Stimulated activated CD8-positive, alpha-beta memory T cell treated with anti-CD3 and anti-CD28 coated beads, Interleukin-4, amount 100 ng/mL, for 1 hour (primary cell): ENCODE measurements around the gene NXPE4.

Source experiments
- DNase-seq, 2 donors: peaks; one replicate each; pipeline ENCODE4 v3.0.0-alpha.2; 2020; ENCODE audit warnings: low read depth in 2 of 2, low spot score in 1 of 2

Gene NXPE4

DNA sequence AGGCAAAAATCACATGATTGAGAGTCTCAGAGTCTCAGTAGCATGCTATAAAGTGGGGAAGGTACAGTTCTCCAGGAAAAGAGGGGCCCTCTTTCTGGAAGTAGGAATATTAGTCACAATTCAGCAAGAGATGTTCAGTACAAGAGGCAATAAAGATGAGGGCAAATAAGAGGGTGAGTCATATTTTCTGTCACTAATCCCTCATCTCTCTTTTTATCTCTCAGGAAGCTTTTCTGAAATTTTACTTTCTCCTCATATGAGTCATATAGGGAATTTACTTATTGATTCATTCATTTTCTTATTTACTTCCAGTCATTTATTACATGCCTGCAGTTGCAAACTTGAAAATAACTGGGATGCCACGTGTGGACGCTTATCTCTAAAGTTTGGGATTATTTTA, 32.5 kb downstream of the NXPE4 start:
- DNase-seq, result no peak

DNA sequence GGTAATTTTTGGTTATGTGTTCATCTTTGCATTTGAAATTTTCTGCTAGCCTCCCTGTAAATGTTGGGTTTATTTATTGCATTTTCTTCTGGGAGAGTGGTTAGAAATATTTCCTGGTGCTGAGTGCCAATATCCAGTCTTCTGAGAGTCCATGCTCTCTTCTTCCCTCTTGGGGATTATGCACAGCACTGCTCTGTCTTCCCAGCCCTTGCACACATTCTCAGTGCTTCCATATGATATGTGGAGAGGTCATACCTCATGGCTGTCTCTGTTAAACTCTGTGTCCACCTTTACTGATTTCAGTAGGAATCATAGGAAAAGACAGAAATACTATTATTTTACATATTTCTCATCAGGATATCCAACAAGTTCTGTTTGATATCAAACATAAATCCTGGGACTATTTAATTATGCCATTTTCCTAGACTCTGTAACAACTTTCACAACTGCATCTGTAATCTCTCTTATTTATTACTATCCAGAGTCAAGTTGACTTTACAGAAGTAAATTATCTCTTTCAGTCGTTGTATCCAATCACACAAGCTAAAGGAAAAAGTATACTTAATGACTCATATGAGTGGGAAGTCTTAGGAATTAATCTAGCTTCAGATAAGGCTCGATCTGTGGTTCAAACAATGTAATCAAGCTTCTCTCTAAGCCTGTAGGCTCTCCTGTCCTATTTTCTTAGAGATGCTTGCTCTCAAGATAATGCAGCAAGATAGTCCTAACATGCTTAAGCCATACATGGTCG, 33.2 kb downstream of the NXPE4 start:
- DNase-seq, result no peak

DNA sequence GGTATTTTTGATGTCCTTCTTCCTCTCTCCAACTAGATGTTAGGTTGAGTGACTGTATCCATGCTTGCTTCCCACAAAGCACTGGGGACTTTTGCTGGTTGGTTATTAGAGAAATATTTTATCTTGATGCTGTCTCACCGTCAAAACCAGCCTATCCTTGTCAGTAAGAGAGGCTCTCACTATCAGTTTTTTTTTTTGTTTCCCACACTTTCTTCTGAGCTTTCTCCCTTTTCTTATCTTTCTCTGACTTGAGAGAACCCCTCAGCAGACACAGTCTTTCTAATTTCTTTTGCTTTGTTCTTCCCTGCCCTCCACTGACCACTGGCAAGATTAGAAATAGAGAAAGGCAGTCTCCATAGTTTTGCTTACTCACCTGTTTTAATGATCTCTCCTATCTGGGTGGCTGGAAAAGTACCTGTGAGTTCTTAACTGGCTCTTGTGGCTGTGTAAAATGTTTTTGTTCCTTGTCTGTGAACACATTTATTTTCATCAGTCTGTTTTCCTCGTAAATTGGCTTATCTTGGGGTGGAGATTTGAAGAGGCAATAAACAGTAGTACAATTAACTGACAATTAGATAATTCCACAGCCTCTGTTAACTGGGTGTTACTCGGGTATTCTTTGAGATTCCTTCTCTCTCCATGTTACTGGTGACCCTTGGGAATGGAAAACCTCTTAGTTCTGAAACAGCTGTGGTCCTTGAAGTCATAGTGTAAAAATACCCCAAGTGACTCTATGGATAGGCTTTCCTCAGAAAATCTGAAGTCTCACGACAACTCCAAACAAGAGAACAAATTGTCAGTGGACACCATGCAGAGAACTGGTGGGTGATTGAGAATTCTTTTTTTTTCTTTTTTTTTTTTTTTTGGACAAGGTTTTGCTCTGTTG, 35.9 kb downstream of the NXPE4 start, which contains the start of gene NXPE1:
NXPE1 (minus strand) TSS at position 457 of the 886 bp plus-strand sequence. CDS start 8,680 bp downstream, outside the sequence.
- no peak for DNase-seq

DNA sequence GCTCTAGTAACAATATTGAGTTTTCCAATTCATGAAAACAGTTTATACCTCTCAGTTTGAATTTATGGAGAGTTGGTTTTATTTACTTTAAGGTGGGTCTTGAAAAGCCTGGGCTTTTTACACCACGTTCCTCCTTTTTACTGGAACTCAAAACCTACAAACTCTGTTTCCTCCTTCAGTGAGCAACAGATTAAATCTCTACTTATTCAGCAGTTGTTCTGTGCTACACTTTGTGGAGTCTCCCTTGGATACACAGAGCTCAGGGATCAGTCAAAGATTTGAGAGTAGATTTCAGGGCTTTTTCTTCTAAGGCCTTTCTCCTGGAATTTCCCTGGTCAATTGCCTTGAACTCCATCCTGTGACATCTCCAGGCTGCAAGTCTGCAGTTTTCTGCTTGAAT, 39.5 kb downstream of the NXPE4 start:
- no peak for DNase-seq

DNA sequence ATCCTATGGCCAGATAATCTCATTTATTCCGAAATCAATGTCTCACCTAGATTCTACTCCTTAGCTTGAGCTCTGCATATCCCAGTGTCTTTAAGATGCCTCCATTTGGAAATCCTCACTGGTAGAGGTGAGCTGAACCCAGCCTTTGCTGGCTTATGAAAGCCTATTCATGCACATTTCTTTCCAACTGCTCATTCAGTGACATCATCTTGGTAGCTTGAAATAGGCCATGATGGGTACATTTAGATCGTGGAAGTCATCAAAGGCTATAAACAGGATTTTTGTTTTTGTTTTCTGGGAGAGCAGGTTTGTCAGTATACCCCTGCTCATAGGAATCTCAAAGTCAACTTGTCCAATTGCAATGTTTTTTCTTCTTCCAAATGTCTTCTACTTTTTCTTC, 41.9 kb downstream of the NXPE4 start:
- no peak for DNase-seq

DNA sequence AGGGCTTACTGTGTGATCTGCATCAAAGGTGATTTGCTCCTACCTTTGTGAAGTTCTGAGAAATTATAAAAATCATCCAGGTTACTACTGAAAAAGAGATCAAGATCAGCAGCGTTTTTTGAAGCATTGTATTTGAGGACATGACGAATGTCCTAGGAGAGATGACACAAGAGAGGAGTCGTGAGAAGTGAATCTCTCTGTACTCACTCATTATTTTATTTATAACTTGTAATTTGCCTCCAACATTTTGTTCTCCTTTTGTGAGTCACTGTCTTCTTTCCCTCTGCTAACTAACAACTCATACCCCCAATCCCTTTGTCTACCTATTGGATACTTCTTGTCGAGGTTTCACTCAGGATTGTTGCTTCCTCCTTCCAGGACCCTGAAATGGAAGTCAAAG, 44.5 kb downstream of the NXPE4 start:
- no peak for DNase-seq

DNA sequence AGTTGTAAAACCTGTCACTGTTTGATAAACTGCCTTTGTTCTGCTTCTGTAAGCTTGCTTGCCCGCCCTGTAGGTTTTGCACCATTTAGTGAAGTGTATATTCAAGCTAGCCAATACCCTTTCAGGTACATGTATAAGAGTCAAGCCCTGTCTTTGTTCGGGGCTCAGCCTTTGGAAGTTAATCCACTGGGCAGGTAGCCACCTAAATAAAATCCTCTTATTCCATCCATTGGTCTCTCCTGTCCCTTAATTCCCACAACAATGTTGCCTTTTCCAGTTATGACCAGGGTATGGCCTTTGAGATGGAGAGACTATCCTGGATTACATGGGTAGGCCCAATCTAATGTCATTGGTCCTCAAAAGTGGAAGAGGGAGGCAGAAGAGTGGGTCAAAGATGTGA, 69.9 kb downstream of the NXPE4 start:
- no peak for DNase-seq

DNA sequence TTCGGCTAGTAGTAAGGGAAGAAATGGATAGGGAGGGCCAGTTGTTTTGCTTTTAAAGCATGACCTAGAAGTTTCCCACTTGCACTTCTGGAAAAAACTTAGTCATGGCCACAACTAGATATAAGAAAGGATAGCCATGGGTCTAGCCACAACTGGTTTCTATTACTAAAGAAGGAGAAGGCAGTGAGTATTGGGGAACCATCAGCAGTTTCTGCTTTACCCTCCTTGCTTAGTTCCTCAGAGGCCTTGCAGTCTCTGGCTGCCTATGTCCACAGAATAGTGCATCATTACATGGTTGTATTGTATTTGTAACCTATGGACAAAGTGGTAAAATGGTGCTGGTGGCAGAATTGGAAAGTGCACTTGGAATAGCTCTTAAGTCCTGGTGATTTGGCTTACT, 71.5 kb downstream of the NXPE4 start:
- DNase-seq, result no peak

DNA sequence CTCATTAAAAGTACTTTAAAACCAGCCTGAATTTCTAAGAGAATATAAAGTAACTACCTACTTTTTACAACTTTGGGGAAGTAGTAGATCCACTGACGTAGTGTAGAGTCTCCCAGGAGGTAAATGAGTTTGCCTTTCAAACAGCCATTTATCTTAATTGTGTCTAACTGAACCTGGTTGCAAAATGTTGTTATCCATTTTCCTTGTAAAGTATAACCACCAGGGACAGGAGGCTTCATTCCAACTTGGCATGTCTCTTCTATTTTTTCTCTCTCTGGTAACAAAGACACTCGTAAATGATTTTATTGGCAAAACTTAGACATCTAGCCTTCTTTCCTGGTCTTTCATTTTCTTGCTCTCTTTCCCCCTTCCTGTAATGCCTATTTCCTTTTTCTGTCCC, 72.8 kb downstream of the NXPE4 start:
- no peak for DNase-seq
